ENCODE measurements around the gene CCBE1.

Gene CCBE1

DNA sequence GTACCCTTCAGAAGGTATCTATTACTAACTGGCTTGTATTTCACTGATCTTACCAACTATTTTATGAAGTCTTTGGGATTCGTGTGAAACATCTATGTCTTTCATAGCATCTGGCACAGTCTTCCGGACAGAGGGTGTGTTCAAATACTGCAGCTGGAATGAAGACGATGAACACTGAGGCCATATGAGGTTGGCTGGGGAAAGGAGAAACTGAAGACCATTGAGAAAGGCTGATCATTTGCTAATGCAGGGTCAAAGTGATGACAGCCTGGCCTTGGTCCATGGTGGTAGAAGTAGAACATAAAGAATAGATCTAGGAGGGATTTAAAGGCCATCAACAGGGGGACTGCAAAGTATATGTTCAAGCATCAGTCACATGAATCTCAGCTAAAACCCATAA lies 132.7 kb downstream of the CCBE1 start:
- DNase-seq, result no peak

- no peak for DNase-seq
Observed at GRCh38 chr18:59563176-59563785, 133.9 kb downstream of the CCBE1 start.

- DNase-seq, result no peak
Observed at GRCh38 chr18:59562751-59563150, 134.5 kb downstream of the CCBE1 start.

GRCh38 chr18:59561612-59562011 lies 135.6 kb downstream of the CCBE1 start:
- DNase-seq, result no peak

GRCh38 chr18:59560556-59560955 lies 136.7 kb downstream of the CCBE1 start:
- DNase-seq, result no peak

DNA sequence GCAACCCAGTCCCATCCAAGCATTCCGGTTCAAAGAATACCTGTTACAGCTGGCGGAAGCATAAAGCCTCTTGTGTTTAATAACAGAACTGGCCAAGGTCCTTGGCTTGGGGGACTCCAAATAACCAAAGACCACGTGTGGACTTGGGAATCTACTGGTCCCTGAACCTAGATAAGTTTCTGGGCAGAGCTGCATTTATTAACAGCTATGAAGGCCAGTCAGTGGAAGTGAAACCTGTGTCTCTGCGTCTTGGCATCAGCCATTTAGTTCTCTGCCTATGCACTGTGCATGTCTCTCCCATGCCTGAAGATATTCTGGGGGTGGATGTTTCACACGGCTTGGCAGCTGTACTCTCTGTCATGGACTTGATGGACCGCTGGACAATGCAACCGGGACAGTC lies 137.7 kb downstream of the CCBE1 start:
- no peak for DNase-seq

DNA sequence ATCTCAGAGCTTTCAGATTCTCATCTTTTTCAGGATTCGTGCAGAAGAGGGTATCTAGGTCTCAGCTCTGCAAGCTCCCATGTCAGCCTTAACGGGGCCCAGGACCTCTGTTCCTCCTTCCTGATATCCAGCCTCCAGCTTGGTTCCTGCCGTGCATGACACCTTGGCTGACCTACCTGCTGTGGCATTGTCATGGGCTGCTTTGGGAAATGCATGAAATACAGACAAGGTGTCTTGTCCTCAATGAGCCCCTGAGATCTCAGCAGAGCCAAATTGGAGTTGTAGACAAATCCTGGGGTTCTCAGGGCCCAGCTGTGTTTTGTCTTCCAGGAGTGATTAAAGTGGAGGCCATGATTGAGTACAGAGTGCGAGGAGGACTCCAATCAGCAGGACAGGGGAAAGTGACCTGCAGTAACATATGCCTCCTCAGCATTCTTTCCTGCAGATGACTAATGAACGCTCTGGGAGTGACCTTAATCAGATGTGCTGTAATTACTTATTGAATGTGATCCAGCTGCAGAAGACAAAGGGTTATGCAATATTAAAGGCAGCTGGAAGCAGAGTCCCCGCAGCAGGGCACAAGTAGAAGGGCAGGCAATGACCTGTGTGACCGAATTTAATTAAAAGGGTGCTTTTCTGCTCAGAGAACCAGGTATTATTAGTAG lies 141.1 kb downstream of the CCBE1 start:
- DNase-seq, result peak; percentile 29

DNA sequence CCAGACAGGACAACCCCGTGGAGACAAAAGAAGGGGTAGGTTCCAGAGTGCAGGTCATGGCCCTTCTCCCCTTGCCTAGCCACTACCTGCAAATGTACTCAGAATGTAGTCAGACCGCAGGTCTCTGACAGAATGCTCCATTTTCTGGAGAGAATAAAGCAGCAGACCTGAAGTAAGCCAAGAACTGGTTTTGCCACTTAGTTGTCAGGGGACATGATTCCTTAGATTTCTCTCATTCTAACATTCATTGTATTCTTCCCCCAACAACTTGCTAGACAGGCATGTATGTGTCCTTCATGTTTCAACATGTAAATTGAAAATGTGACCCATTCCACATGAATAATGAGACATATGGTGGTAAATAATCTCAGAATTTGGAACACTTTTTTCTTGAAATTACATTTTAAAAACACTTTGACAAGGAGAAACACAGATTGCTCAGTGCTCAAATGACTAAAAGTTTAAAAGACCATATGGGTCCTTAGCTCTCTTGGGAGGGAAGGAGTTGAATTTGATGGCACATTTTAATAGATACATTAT lies 142.4 kb downstream of the CCBE1 start:
- no peak for DNase-seq

GRCh38 chr18:59553273-59553870 lies 143.9 kb downstream of the CCBE1 start:
- no peak for DNase-seq

DNA sequence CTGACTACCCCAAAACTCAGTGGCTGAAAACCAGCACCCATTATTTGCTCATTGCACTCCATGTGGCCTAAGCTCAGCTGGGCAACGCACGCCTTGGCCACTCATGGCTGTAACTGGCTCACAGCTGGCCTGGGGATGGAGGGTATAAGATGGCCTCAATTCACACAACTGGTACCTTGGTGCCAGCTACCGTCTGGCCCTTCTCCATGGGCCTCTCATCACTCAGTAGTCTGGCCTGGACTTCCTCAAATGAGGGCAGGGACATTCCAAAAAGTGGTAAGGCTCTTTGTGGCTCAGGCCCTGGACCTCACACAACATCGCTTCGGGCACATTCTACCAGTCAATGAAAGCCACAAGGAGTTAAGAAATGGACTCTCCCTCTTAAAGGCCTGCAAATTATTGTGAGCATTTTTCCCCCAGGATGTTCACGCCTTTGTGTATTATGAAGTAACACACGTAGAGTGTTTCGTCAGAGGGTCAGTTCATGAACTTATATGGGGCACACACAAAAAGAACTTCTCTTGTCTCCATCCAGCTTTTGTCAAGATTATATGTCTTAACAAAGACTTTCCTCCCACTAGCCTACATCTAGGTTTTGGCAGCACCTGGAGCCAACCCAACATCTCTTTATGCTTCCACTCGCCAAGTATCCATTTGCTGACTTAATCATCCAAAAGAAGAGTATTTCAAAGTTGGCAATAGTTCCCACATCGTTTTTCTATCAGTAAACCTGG lies 145.2 kb downstream of the CCBE1 start:
- no peak for DNase-seq

- no peak for DNase-seq
Observed at GRCh38 chr18:59550174-59550516, 147.1 kb downstream of the CCBE1 start.

- no peak for DNase-seq
Observed at GRCh38 chr18:59549503-59550173, 147.6 kb downstream of the CCBE1 start.

DNA sequence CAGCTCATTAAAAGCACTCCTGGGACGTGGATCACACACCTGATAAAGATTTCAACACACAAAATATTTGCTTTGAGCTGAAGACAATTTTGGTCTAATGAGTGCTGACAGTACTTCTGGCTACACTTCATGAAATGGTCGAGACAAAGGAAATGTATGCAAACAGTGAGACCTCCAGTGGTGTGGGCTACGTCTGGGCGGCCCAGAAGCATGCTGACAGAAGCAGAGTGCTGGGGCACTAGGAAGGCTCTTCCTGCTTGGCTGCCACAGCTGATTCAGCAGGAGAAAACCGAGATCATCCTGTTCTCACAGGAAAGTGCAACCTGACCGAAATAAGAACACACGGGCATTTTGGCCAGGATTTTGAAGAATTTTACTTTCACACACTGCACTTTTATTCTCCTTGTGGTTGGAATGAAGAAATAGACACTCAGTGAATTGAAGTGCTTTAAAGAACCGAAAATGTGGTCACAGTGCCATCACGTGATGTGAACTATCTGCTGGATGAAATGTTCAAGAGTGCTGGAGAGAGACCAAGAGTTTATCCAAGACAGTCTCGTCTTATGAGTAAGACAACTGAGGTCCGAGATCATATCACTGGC lies 149.5 kb downstream of the CCBE1 start:
- DNase-seq, result peak; percentile 57

DNA sequence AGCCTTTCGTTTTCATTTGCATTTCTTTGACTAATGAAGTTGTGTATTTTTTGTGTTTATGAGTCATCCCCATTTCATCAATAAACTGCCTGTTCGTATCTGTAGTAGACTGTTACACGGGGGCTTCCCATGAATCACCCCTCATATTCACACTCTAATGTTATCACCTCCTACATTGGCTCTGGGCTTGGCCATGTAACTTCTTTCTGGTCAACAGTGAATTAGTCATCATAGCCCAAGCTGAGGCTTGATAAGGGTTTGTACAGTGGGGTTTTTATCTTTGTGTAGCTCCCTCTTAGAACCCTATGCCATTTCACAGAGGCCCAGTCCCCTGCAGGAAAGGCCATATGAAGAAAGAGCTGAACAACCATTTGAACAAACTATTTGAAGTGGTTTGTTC lies 151.0 kb downstream of the CCBE1 start:
- DNase-seq, result no peak

DNA sequence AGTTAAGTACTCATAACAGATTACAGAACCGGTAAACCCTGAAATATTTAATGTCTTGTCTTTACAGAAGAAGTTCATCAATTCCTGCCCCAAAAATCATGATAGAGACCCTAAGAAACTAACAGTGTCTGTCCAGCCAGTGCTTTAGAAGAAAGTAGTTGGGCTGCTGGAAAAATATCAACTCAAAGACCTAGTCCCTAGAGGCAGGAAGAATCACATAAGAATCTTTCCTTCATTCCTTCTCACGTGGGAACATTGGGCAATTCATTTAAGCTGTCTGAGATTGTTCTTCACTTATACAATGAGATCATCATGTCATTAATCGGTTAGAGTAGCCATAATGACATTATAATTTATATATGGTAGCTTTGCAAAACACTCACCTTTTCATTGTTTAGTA lies 156.4 kb downstream of the CCBE1 start:
- no peak for DNase-seq

DNA sequence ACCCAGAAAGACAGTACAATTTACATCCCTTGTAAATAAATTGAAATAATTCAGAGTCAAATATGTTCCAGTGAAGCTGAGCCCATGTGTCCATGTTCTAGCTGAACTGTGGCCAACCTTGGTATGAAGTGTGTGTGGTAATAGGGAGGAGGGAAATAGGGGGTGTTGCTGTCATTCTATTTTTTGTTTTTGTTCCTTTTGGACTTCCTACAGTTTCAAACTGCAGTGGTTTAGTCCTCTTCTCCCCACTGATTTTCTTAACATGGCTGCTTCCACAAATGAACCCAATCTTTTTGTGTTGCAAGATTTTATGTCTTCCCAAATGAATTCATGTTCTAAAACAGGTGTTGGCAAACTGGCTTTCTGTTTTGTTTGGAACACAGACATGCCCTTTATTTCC lies 156.9 kb downstream of the CCBE1 start:
- no peak for DNase-seq

DNA sequence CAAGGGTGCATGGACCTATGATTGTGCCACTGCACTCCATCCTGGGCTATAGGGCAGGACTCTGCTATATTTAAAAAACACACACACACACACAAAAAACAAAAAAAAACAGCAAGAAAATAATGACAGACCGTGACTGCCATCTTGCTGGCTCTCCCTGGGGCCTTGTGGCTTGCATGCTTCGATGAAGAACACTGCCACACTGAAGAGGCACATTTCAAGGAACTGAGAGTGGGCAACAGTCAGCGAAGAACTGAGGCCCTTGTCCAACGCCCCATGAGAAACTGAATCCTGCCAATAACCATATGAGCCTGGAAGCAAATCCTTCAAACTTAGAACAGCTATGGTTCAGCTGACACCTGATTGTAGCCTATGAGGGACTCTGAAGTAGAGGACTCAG lies 158.1 kb downstream of the CCBE1 start:
- DNase-seq, result no peak

GRCh38 chr18:59537579-59537978 lies 159.6 kb downstream of the CCBE1 start:
- DNase-seq, result no peak

- no peak for DNase-seq
Observed at GRCh38 chr18:59536166-59536565, 161.1 kb downstream of the CCBE1 start.

DNA sequence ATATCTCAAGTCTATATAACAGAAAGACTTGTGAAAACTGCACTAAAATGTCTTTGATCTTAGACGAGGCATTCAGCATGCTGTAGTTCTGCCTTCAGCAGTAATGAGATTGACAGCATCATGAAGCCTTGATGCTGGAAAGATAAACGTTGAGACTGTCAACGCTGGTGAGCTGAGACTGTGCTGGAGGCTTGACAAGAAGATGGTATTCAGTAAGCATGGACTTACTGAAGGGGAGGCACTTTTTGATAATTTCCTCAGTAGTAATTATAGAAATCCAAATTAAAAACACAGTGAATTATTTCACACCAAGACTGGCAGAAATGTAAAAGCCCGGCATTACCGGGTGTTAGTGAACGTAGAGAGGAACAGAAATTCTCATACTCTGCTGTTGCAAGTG lies 162.2 kb downstream of the CCBE1 start:
- no peak for DNase-seq

DNA sequence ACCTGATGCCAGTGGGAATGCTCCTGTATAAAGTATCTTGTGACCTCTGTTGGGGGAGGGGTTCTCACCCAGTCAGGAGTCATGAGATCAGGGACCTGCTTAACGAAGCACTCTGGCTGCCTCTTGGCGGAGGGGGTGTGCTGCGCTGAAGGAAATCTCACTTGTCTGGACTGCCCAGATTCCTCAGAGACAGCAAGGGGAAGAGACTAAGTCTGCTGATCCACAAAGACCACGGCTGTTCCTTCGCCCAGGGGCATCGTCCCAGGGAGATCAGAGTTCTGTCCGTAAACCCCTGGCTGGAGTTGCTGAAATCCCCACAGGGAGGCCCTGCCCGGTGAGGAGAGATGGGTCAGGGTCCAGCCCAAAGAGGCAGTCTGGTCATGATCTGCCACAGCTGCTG lies 168.4 kb downstream of the CCBE1 start:
- DNase-seq, result no peak

DNA sequence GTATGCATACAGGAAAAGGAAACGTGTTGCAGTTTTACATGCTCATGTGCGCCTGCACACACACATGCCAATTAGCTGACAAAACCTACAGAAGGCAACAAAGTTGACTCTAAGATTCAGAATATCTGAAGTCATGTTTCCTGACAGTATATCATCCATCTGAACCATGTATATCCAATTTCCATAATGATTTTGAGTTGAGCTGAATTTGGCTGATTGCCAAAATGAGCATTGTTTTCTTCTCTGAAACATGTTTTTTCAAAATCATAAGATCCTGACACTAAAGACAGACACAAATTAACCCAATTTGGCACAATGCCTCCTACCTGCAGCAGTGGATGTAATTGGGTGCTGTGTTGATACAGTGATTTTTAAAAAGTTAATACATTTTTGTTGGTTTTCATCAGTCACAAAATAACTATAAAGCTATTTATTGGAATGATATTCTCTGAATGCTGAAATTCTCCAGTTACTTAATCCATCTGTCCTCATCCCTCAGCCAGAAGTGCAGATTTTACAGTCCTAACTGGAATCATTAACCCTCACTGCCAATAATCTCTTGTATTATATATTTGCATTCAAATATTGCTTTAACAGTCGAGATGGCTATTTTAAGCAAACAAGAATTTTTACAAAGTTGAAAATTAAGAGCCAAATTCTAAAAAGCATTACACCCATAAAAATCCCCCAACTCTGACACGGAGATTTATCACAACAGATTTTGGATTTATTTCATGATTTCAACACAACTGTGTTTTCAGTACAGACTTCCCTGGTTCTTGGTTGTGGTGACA lies 176.5 kb downstream of the CCBE1 start:
- DNase-seq, result no peak

Measured in retina (tissue), 1 donor.